K562 (cell line): Measurements from ENCODE around the gene IL1RL1. TPM values are rescaled to one million over a fixed set of nuclear protein-coding genes. Genes with fewer than 3 reads are reported as not detected.

ENCODE experiments used
- ATAC-seq: fragments of 200-7000 bp; cut with Tn5 transposase; 3 replicates; pipeline ENCODE4 v1.9.1; 2020; ENCODE audit warnings: moderate library complexity
- BruUV-seq: library from RNA; stranded (reverse); fragments of 400-500 nt; replicated peaks from 2 replicates; lab custom pipeline; 2021; lab: Mats Ljungman, UMichigan
- CTCF ChIA-PET: fragments of 300-600 bp; formaldehyde crosslinking; extraction: SDS; loops from one replicate; lab custom pipeline; 2021; ENCODE audit warnings: low intra/inter-chr PET ratio; lab: Yijun Ruan, JAX
- POLR2A ChIA-PET: fragments of 300-600, 350-650 bp; sonication (Branson Sonifier 250); formaldehyde crosslinking; extraction: SDS; loops from one replicate; lab custom pipeline; 2021; ENCODE audit warnings: antibody characterized with exemption, inconsistent platforms; lab: Yijun Ruan, JAX
- DNase-seq, 4 experiments: peaks; one replicate each; pipeline versions ENCODE4 v3.0.0 to v3.0.0-alpha.2; 2011 to 2018; ENCODE audit warnings: low spot score in 3 of 4, mixed read lengths in 3 of 4; ENCODE audit errors: extremely low read depth in 1 of 4
- FAIRE-seq: peaks from 2 replicates; lab custom pipeline; 2011; peaks lifted over from hg19 to GRCh38; lab: Jason Lieb, UNC
- H2AFZ ChIP-seq: 2 replicates; pipeline ENCODE4 v1.6.0; 2011; ENCODE audit warnings: low read depth, low read length, control low read depth, inconsistent platforms
- H3K27ac ChIP-seq: fragments of 200-600 bp; 3 replicates; pipeline ENCODE4 v1.8.0; 2011; ENCODE audit warnings: low read depth, mild to moderate bottlenecking, control low read depth, inconsistent platforms, low read length, moderate library complexity, mixed read lengths; ENCODE audit errors: extremely low read depth
- H3K27me3 ChIP-seq, 2 experiments: fragments of 300-600 bp in 1 of 2; 2 replicates in 1 of 2; 3 replicates in 1 of 2; pipeline versions ENCODE4 v1.6.0 to v1.8.0; 2011; ENCODE audit warnings: inconsistent platforms in 2 of 2, low read length in 2 of 2, mild to moderate bottlenecking in 1 of 2, mixed read lengths in 1 of 2, moderate library complexity in 1 of 2; ENCODE audit not compliant: control insufficient read depth in 2 of 2, insufficient read depth in 2 of 2
- H3K36me3 ChIP-seq: fragments of 300-600 bp; 3 replicates; pipeline ENCODE4 v1.8.0; 2011; ENCODE audit warnings: mild to moderate bottlenecking, low read length, inconsistent platforms; ENCODE audit not compliant: control insufficient read depth, insufficient read depth
- H3K4me1 ChIP-seq, 2 experiments: fragments of 200-600 bp in 1 of 2; replicated peaks in 1 of 2; 2 replicates in 1 of 2; 3 replicates in 1 of 2; pipeline versions ENCODE4 v1.5.1 to v1.8.0; 2011; ENCODE audit warnings: inconsistent platforms in 2 of 2, low read length in 2 of 2, mild to moderate bottlenecking in 1 of 2, mixed read lengths in 1 of 2, moderate library complexity in 1 of 2; ENCODE audit not compliant: control insufficient read depth in 2 of 2, insufficient read depth in 2 of 2
- H3K4me2 ChIP-seq: 2 replicates; pipeline ENCODE4 v1.6.1; 2011; ENCODE audit warnings: low read length, control low read depth, inconsistent platforms, mixed read lengths; ENCODE audit not compliant: insufficient read depth
- H3K4me3 ChIP-seq: fragments of 200-600 bp; sonication (generic), shearing (Covaris generic); 2 replicates; pipeline ENCODE4 v1.5.1; 2016; ENCODE audit warnings: control low read depth, inconsistent platforms
- H3K79me2 ChIP-seq: fragments of 200-600 bp; 3 replicates; pipeline ENCODE4 v1.8.0; 2011; ENCODE audit warnings: low read length, inconsistent platforms; ENCODE audit not compliant: control insufficient read depth, insufficient read depth
- H3K9ac ChIP-seq, 2 experiments: 2 replicates each; pipeline versions ENCODE4 v1.6.0 to v1.6.1; 2011; ENCODE audit warnings: low read depth in 2 of 2, low read length in 2 of 2, control low read depth in 1 of 2, inconsistent platforms in 1 of 2, mild to moderate bottlenecking in 1 of 2, mixed read lengths in 1 of 2; ENCODE audit not compliant: insufficient read depth in 1 of 2
- H3K9me1 ChIP-seq: one replicate; pipeline ENCODE4 v1.6.0; 2011; ENCODE audit warnings: inconsistent platforms, mild to moderate bottlenecking, low read length, moderate library complexity; ENCODE audit not compliant: control insufficient read depth, insufficient read depth
- H3K9me3 ChIP-seq: replicated peaks from 2 replicates; pipeline ENCODE4 v1.5.1; 2011; ENCODE audit warnings: low read depth, low read length, inconsistent platforms; ENCODE audit not compliant: control insufficient read depth, insufficient read depth
- H4K20me1 ChIP-seq: replicated peaks from 2 replicates; pipeline ENCODE4 v1.6.1; 2011; ENCODE audit warnings: low read length, inconsistent platforms, mixed read lengths; ENCODE audit not compliant: control insufficient read depth, insufficient read depth
- BMI1 ChIP-seq: fragments of 150-350 bp; IDR thresholded peaks from 2 replicates; pipeline ENCODE4 v1.6.1; 2014; ENCODE audit warnings: low read length
- CBX5 ChIP-seq: IDR thresholded peaks from 2 replicates; pipeline ENCODE4 v1.6.1; 2014; ENCODE audit warnings: low read depth, borderline replicate concordance
- CHD1 ChIP-seq: fragments of 200-600 bp; sonication (generic); IDR thresholded peaks from one replicate; pipeline ENCODE4 v1.6.1; 2012; ENCODE audit warnings: mild to moderate bottlenecking, moderate library complexity, low read length, inconsistent platforms
- ETV6 ChIP-seq, 3 experiments: fragments of 150-350 bp in 1 of 3; sonication (generic) in 1 of 3; formaldehyde crosslinking in 1 of 3; IDR thresholded peaks; 2 replicates each; pipeline versions ENCODE4 v1.6.1 to v1.8.0; 2014 to 2022; ENCODE audit warnings: borderline replicate concordance in 2 of 3, low read depth in 2 of 3, antibody characterized with exemption in 1 of 3, low read length in 1 of 3, mild to moderate bottlenecking in 1 of 3, missing genetic modification reagents in 1 of 3
- FOSL1 ChIP-seq: fragments of 200-800 bp; sonication (Bioruptor generic); conservative IDR thresholded peaks from 2 replicates; pipeline ENCODE4 v1.6.1; 2016; ENCODE audit warnings: missing genetic modification characterization, missing compliant biosample characterization
- GABPB2 ChIP-seq: fragments of 250-450 bp; sonication (Bioruptor Pico); conservative IDR thresholded peaks from 2 replicates; pipeline ENCODE4 v1.5.1; 2021; ENCODE audit warnings: mild to moderate bottlenecking
- NELFE ChIP-seq: IDR thresholded peaks from 2 replicates; pipeline ENCODE4 v1.6.1; 2011; ENCODE audit warnings: mild to moderate bottlenecking; ENCODE audit not compliant: insufficient read depth, insufficient read length
- PTRF ChIP-seq: fragments of 450-650 bp; IDR thresholded peaks from 2 replicates; pipeline ENCODE4 v1.6.1; 2016; ENCODE audit warnings: mild to moderate bottlenecking, missing genetic modification characterization, missing compliant biosample characterization
- RCOR1 ChIP-seq, 2 experiments: IDR thresholded peaks; 2 replicates each; pipeline ENCODE4 v1.6.1; 2012; ENCODE audit warnings: low read depth in 2 of 2, low read length in 2 of 2, borderline replicate concordance in 1 of 2, improper control_type of control experiment in 1 of 2
- SRSF3 ChIP-seq: fragments of 200-400 bp; formaldehyde crosslinking; IDR thresholded peaks from 2 replicates; pipeline ENCODE4 v1.6.1; 2016; ENCODE audit warnings: mild to moderate bottlenecking, low read length, moderate library complexity; ENCODE audit not compliant: insufficient read depth
- ZC3H4 ChIP-seq: sonication (generic); formaldehyde crosslinking; IDR thresholded peaks from 2 replicates; pipeline ENCODE4 v1.9.0; 2021; ENCODE audit warnings: missing genetic modification reagents, borderline replicate concordance
- ZKSCAN3 ChIP-seq: fragments of 250-450 bp; sonication (Bioruptor Pico); IDR thresholded peaks from 2 replicates; pipeline ENCODE4 v1.4.0; 2020
- ZNF696 ChIP-seq: fragments of 250-450 bp; sonication (Bioruptor Pico); conservative IDR thresholded peaks from 2 replicates; pipeline ENCODE4 v1.4.0; 2020; ENCODE audit warnings: mild to moderate bottlenecking, moderate library complexity
- ZNF77 ChIP-seq: fragments of 250-450 bp; sonication (Bioruptor Pico); IDR thresholded peaks from 2 replicates; pipeline ENCODE4 v1.5.0; 2020
- WGBS: fragments of 100-300 bp; shearing (Covaris generic); methylation state at CpG from one replicate; pipeline ENCODE4 v1.1.6; 2016; ENCODE audit warnings: low coverage, mixed read lengths; ENCODE audit not compliant: insufficient coverage; ENCODE audit errors: missing lambda C conversion rate; 5-methylcytosine and 5-hydroxymethylcytosine counted together
- in situ Hi-C: fragments of 300-500 bp; cut with MboI; formaldehyde crosslinking; loops from 4 replicates; pipeline ENCODE4 v1.15.0; 2018; ENCODE audit warnings: inconsistent platforms, mixed read lengths
- intact Hi-C: fragments of 100-400 bp; cut with micrococcal nuclease; formaldehyde crosslinking; loops from 2 replicates; pipeline ENCODE4 v1.14.2; 2022
- polyA plus RNA-seq, 8 experiments: library from polyadenylated mRNA; depleted of rRNA in 4 of 8; stranded (reverse) in 5 of 8; unstranded in 3 of 8; fragments of >200 nt; fragmentation: Nextera tagmentation in 2 of 8; fragmentation: Illumina TruSeq in 1 of 8; extraction: Ambion mirVana in 2 of 8; extraction: Trizol in 1 of 8; gene quantifications; 2 replicates each; pipeline versions ENCODE4 v1.2.1 to v1.2.3, GENCODE V29; 2011 to 2014; ENCODE audit warnings: inconsistent platforms in 1 of 8, missing spikeins in 1 of 8
- total RNA-seq, 7 experiments: library from RNA; depleted of rRNA in 6 of 7; stranded (reverse); fragments of >200 nt in 6 of 7; fragmentation: Illumina TruSeq in 2 of 7; extraction: Trizol in 2 of 7; gene quantifications; 2 replicates each; pipeline versions ENCODE4 v1.2.1 to v1.2.3, GENCODE V29; 2011 to 2021; ENCODE audit warnings: low replicate concordance in 1 of 7
- TF ChIP-seq, protein P1 (sequence below): fragments of 250-450 bp; sonication (Bioruptor Pico); IDR thresholded peaks from 2 replicates; pipeline ENCODE4 v1.8.0; 2021; ENCODE audit warnings: moderate library complexity, mild to moderate bottlenecking, inconsistent platforms

The IL1RL1 gene
- total and polyA plus RNA-seq, 9 of the 15 experiments (the other 6 are each of a cell fraction or from before 2014, with no cell fraction given), result 0.06 to 3.3 (median 0.59) TPM

DNA sequence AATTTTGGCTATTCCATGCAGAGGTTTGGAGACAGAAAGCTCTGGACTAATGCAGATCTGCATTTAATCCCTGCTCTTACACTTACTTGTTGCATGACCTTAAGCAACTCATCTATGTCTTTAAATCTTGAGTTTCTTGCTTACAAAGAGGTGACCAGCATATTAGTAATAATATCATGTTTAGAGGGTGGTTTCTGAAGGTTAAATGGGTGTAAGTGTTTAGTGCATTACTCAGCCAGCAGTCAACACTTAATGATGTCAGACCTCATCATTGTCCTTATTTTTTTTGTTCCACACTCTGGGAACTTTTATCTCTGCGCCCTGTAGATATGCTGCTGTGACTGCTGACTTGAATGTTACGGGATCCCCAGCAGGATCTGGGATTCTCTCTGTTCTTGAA is 1.7 kb downstream of the IL1RL1 start:
- ChIA-PET POLR2A (no interaction called here), CTCF (no interaction called here)
- DNase-seq, result no peak
- Histone ChIP-seq H4K20me1 (no peaks in the 10 kb centered on the region), H3K27ac (no peak overlapping the region), H2AFZ (no peak overlapping the region), H3K9me1 (no peaks in the 10 kb centered on the region), H3K4me1 (peaks cover 0 to 8% of the 10 kb centered on the region in 2 experiments; a peak in 3 of 5 replicates), H3K27me3 (peaks cover 0 to 8% of the 10 kb centered on the region in 2 experiments; a peak in 1 of 5 replicates), H3K4me2 (no peak overlapping the region), H3K9ac (no peak overlapping the region), H3K79me2 (no peaks in the 10 kb centered on the region)
- WGBS, result 25% methylated on average over 2 of the region's 2 CpGs
- no TSS peak for BruUV-seq
- intact Hi-C loops, result no loop called here
- no peak for FAIRE-seq
- TF ChIP-seq FOSL1 (tag), result peak; percentile 36; the same call in 1 of the 2 replicates
- no peak for TF ChIP-seq ZNF77 (CRISPR knock-in tag)
- TF ChIP-seq, all 486 proteins: peak for 1
- in situ Hi-C loops, result no loop called here
- no peak for ATAC-seq
- H3K4me3 ChIP-seq, result no peak overlapping the region
- H3K9me3 ChIP-seq, result no peaks in the 10 kb centered on the region
- H3K36me3 ChIP-seq, result no peaks in the 10 kb centered on the region

DNA sequence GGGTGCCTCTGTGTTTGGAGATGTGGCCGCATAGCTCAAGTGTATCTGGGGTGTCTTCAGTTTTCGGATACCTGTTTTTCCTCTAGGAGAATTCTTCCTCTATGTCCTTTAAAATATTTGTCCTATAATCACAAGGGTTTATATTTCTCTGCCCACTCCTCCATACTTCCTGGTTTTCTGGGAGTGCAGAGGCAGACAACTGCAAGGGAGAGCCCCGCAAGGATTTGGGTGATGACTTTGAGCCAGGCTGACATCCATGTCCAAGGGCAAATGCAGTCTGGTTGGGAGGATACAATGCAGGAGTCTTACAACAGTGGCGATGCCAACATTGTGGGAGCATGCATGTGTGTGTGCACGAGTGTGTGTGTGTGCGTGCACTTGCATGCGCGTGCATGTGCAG is 2.1 kb downstream of the IL1RL1 start:
- FAIRE-seq, result no peak
- TF ChIP-seq PTRF (tag) (no peak), CBX5 (no peak), SRSF3 (no peak), GABPB2 (CRISPR knock-in tag) (no peak), CHD1 (no peak), BMI1 (no peak), ZC3H4 (no peak), ZNF696 (CRISPR knock-in tag) (no peak), RCOR1 (IDR thresholded peaks at IDR 0.05; ENCODE audit: borderline replicate concordance in 1 of 2, low read depth in 2 of 2, low read length in 2 of 2) (no peak), ETV6 (IDR thresholded peaks at IDR 0.05; ENCODE audit: borderline replicate concordance in 1 of 2, low read depth in 2 of 2, low read length in 1 of 2) (no peak), ETV6 (CRISPR knock-in tag; IDR thresholded peaks at IDR 0.05; ENCODE audit: borderline replicate concordance) (no peak), NELFE (no peak), ZKSCAN3 (CRISPR knock-in tag) (no peak)
- TF ChIP-seq, protein P1, sequence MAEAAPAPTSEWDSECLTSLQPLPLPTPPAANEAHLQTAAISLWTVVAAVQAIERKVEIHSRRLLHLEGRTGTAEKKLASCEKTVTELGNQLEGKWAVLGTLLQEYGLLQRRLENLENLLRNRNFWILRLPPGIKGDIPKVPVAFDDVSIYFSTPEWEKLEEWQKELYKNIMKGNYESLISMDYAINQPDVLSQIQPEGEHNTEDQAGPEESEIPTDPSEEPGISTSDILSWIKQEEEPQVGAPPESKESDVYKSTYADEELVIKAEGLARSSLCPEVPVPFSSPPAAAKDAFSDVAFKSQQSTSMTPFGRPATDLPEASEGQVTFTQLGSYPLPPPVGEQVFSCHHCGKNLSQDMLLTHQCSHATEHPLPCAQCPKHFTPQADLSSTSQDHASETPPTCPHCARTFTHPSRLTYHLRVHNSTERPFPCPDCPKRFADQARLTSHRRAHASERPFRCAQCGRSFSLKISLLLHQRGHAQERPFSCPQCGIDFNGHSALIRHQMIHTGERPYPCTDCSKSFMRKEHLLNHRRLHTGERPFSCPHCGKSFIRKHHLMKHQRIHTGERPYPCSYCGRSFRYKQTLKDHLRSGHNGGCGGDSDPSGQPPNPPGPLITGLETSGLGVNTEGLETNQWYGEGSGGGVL, result no peak

More for the DNA sequence above, 2.1 kb downstream of the IL1RL1 start:
- in situ Hi-C loops (no loop called here), intact Hi-C loops (no loop called here)
- CTCF ChIA-PET, result no interaction called here
- H3K4me1 ChIP-seq, result peaks cover 0 to 8% of the 10 kb centered on the region in 2 experiments; a peak in 3 of 5 replicates
- no peak overlapping the region for H3K4me3 ChIP-seq
- H3K27me3 ChIP-seq, result peaks cover 0 to 8% of the 10 kb centered on the region in 2 experiments; a peak in 1 of 5 replicates
- POLR2A ChIA-PET, result no interaction called here
- 48% methylated on average over 7 of the region's 8 CpGs for WGBS
- H4K20me1 ChIP-seq, result no peaks in the 10 kb centered on the region
- no peaks in the 10 kb centered on the region for H3K79me2 ChIP-seq
- ATAC-seq (no peak), DNase-seq (no peak)
- H3K9ac ChIP-seq, result no peak overlapping the region
- no peaks in the 10 kb centered on the region for H3K9me1 ChIP-seq
- H3K4me2 ChIP-seq, result no peak overlapping the region
- H3K27ac ChIP-seq, result no peak overlapping the region
- H3K9me3 ChIP-seq, result no peaks in the 10 kb centered on the region
- no TSS peak for BruUV-seq
- H2AFZ ChIP-seq, result no peak overlapping the region
- no peaks in the 10 kb centered on the region for H3K36me3 ChIP-seq
